ENCODE results near the gene PTDSS2. TPM values are rescaled to one million over a fixed set of nuclear protein-coding genes. Genes with fewer than 3 reads are reported as not detected.

PTDSS2 gene
- total RNA-seq, 1 experiment from 2014 or later, result 37.6 TPM

GRCh38 chr11:506238-506994, 56.3 kb downstream of the PTDSS2 start:
- peak; percentile 97 for DNase-seq (ENCODE audit: low spot score)
- H3K4me1 ChIP-seq (ENCODE audit: insufficient read depth, low read length, poor library complexity, severe bottlenecking), result peaks cover 14% of the 10 kb centered on the region
- H3K9me3 ChIP-seq (ENCODE audit: low read depth, low read length, poor library complexity, severe bottlenecking), result no peaks in the 10 kb centered on the region
- H3K36me3 ChIP-seq (ENCODE audit: insufficient read depth, low read length, poor library complexity, severe bottlenecking), result peaks cover 5% of the 10 kb centered on the region
- intact Hi-C loops (cut with micrococcal nuclease; ENCODE audit: unreplicated experiment), result no loop called here
- H3K27me3 ChIP-seq (replicated peaks; ENCODE audit: insufficient read depth, low read depth, low read length, poor library complexity), result no peaks in the 10 kb centered on the region
- TF ChIP-seq, protein P1, sequence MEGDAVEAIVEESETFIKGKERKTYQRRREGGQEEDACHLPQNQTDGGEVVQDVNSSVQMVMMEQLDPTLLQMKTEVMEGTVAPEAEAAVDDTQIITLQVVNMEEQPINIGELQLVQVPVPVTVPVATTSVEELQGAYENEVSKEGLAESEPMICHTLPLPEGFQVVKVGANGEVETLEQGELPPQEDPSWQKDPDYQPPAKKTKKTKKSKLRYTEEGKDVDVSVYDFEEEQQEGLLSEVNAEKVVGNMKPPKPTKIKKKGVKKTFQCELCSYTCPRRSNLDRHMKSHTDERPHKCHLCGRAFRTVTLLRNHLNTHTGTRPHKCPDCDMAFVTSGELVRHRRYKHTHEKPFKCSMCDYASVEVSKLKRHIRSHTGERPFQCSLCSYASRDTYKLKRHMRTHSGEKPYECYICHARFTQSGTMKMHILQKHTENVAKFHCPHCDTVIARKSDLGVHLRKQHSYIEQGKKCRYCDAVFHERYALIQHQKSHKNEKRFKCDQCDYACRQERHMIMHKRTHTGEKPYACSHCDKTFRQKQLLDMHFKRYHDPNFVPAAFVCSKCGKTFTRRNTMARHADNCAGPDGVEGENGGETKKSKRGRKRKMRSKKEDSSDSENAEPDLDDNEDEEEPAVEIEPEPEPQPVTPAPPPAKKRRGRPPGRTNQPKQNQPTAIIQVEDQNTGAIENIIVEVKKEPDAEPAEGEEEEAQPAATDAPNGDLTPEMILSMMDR (conservative IDR thresholded peaks at IDR 0.05; ENCODE audit: low read depth, low read length), result no peak
- no peak for TF ChIP-seq EZH2 (IDR thresholded peaks at IDR 0.05; ENCODE audit: borderline replicate concordance, low read depth, low read length, poor library complexity, severe bottlenecking)
- ChIA-PET POLR2A (ENCODE audit: low non-redundant PET) (interaction anchor here (1.0 kb wide), 1 partner anchor 99 kb away, joined by 4 read pairs; no protein-coding TSS in a partner anchor), CTCF (no interaction called here)
- TSS peak; percentile 54 for BruUV-seq (replicated peaks)
- H3K27ac ChIP-seq (ENCODE audit: low read depth, low read length, poor library complexity, severe bottlenecking), result peak overlapping the region; percentile 100
- peak overlapping the region; percentile 91 for H3K4me3 ChIP-seq (ENCODE audit: low read depth, low read length, poor library complexity, severe bottlenecking)

DNA sequence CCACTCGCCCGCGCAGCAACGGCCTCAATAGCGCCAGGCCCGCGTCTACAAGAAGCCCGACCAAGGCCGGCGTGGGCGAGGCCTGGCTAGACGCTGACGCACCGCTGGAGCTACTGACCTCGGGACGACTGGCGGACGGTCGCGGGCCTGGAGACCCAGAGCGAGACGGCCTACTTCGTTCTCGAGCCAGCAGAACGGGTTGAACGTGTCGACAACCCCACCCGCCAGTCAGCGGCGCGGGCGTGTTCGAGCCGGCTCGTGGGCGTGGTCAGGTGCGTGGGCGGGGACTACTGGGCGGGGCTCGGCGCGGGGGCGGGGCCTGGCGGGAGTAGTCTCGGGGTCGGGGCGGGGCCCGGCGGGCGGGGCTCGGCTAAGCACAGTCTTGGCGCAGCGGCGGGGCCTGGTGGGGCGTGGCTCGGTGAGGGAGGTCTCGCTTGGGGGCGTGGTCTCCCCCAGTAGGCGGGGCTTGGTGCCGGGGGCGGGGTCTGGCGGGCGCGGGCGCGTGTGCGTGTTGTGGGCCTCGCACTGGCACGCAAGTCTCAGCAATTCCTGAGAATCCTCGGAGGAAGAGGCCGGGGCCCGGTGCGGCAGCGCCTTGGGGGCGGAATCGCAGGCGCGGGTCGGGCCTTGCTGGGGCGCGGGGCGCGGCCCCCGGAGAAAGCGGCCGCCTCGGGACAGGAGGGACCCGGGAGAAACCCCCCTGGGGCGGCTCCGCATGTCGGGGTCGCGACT, 57.1 kb downstream of the PTDSS2 start, which contains the start of gene RNH1:
Gene RNH1 (minus strand): TSS at position 248 of the 732 bp plus-strand sequence. CDS start 5,080 bp downstream, outside the sequence.
- ChIA-PET CTCF (no interaction called here), POLR2A (ENCODE audit: low non-redundant PET) (interaction anchor here (1.0 kb wide), 1 partner anchor 100 kb away, joined by 4 read pairs; no protein-coding TSS in a partner anchor)
- H3K27me3 ChIP-seq (replicated peaks; ENCODE audit: insufficient read depth, low read depth, low read length, poor library complexity), result no peaks in the 10 kb centered on the region
- peak; percentile 94 for DNase-seq (ENCODE audit: low spot score)
- intact Hi-C loops (cut with micrococcal nuclease; ENCODE audit: unreplicated experiment), result no loop called here
- peak within 1 kb of the TSS; percentile 91 for H3K4me3 ChIP-seq (ENCODE audit: low read depth, low read length, poor library complexity, severe bottlenecking)
- peaks cover 14% of the 10 kb centered on the region for H3K4me1 ChIP-seq (ENCODE audit: insufficient read depth, low read length, poor library complexity, severe bottlenecking)
- TF ChIP-seq, protein P1 (conservative IDR thresholded peaks at IDR 0.05; ENCODE audit: low read depth, low read length), result no peak
- no peak for TF ChIP-seq EZH2 (IDR thresholded peaks at IDR 0.05; ENCODE audit: borderline replicate concordance, low read depth, low read length, poor library complexity, severe bottlenecking)
- peak within 1 kb of the TSS; percentile 100 for H3K27ac ChIP-seq (ENCODE audit: low read depth, low read length, poor library complexity, severe bottlenecking)
- BruUV-seq (replicated peaks), result no TSS peak
- no peaks in the 10 kb centered on the region for H3K9me3 ChIP-seq (ENCODE audit: low read depth, low read length, poor library complexity, severe bottlenecking)
- no peaks in the 10 kb centered on the region for H3K36me3 ChIP-seq (ENCODE audit: insufficient read depth, low read length, poor library complexity, severe bottlenecking)

- peak overlapping the region; percentile 79 for H3K27ac ChIP-seq (ENCODE audit: low read depth, low read length, poor library complexity, severe bottlenecking)
- CTCF ChIA-PET, result no interaction called here
- no peak for TF ChIP-seq EZH2 (IDR thresholded peaks at IDR 0.05; ENCODE audit: borderline replicate concordance, low read depth, low read length, poor library complexity, severe bottlenecking)
- TF ChIP-seq, protein P1 (conservative IDR thresholded peaks at IDR 0.05; ENCODE audit: low read depth, low read length), result no peak
- no peaks in the 10 kb centered on the region for H3K36me3 ChIP-seq (ENCODE audit: insufficient read depth, low read length, poor library complexity, severe bottlenecking)
- intact Hi-C loops (cut with micrococcal nuclease; ENCODE audit: unreplicated experiment), result no loop called here
- BruUV-seq (replicated peaks), result no TSS peak
- no peaks in the 10 kb centered on the region for H3K27me3 ChIP-seq (replicated peaks; ENCODE audit: insufficient read depth, low read depth, low read length, poor library complexity)
- H3K9me3 ChIP-seq (ENCODE audit: low read depth, low read length, poor library complexity, severe bottlenecking), result no peaks in the 10 kb centered on the region
- no peak for DNase-seq (ENCODE audit: low spot score)
- peak overlapping the region; percentile 91 for H3K4me3 ChIP-seq (ENCODE audit: low read depth, low read length, poor library complexity, severe bottlenecking)
- POLR2A ChIA-PET (ENCODE audit: low non-redundant PET), result no interaction called here
- H3K4me1 ChIP-seq (ENCODE audit: insufficient read depth, low read length, poor library complexity, severe bottlenecking), result peaks cover 14% of the 10 kb centered on the region
Measured at GRCh38 chr11:507727-508515, 57.8 kb downstream of the PTDSS2 start.

All from A673 (cell line).